HG03064 (cell line): ENCODE data around the gene COX7A1.
"Not testable (repeated sequence)": the region's sequence is repeated elsewhere in the genome, so short reads cannot be mapped to it uniquely, and the experiment has no call there.

Experiments
- ATAC-seq: cut with Tn5 transposase; IDR thresholded peaks from one replicate; pipeline ENCODE4 v1.9.1; 2021; ENCODE audit warnings: low read depth; ENCODE audit not compliant: unreplicated experiment

Gene COX7A1

GRCh38 chr19:36152352-36153091, at the start of gene COX7A1:
Gene COX7A1, minus strand, starts transcription at chr19:36152447. Its CDS starts 40 bp downstream, at chr19:36152407.
- no peak for ATAC-seq

- no peak for ATAC-seq
These were observed 49.4 kb upstream of the COX7A1 start for GRCh38 chr19:36201684-36202083.

- no peak for ATAC-seq
These were observed 45.9 kb upstream of the COX7A1 start for GRCh38 chr19:36198119-36198518.

- no peak for ATAC-seq
These were observed 44.0 kb upstream of the COX7A1 start for GRCh38 chr19:36196249-36196648.

- ATAC-seq: not testable (repeated sequence)
These were observed 34.5 kb upstream of the COX7A1 start for GRCh38 chr19:36186722-36187121.

GRCh38 chr19:36183245-36183628, 31.0 kb upstream of the COX7A1 start:
- no peak for ATAC-seq

GRCh38 chr19:36182612-36183244, 30.5 kb upstream of the COX7A1 start:
- ATAC-seq: no peak

GRCh38 chr19:36179077-36179476, 26.8 kb upstream of the COX7A1 start:
- not testable (repeated sequence) for ATAC-seq

GRCh38 chr19:36173846-36174245, 21.6 kb upstream of the COX7A1 start:
- not testable (repeated sequence) for ATAC-seq

GRCh38 chr19:36172852-36173251, 20.6 kb upstream of the COX7A1 start:
- no peak for ATAC-seq

- no peak for ATAC-seq
These were observed 17.0 kb upstream of the COX7A1 start for GRCh38 chr19:36169084-36169760.

GRCh38 chr19:36163813-36164212, 11.6 kb upstream of the COX7A1 start:
- no peak for ATAC-seq

GRCh38 chr19:36160821-36161596, 8.8 kb upstream of the COX7A1 start:
- ATAC-seq: no peak

GRCh38 chr19:36153126-36153525, 879 bp upstream of the COX7A1 start:
- ATAC-seq: no peak

- ATAC-seq: no peak
These were observed 262 bp downstream of the COX7A1 start for GRCh38 chr19:36152019-36152351.

- no peak for ATAC-seq
These were observed 866 bp downstream of the COX7A1 start for GRCh38 chr19:36151144-36152018.

- no peak for ATAC-seq
These were observed 1.7 kb downstream of the COX7A1 start for GRCh38 chr19:36150586-36150985.

- ATAC-seq: no peak
These were observed 2.4 kb downstream of the COX7A1 start for GRCh38 chr19:36149673-36150406.

- ATAC-seq: no peak
These were observed 7.6 kb downstream of the COX7A1 start for GRCh38 chr19:36144624-36145023.
